ENCODE measurements around the gene TFEC.
"Not testable (repeated sequence)": the region's sequence is repeated elsewhere in the genome, so short reads cannot be mapped to it uniquely, and the experiment has no call there.

TFEC gene, protein sequence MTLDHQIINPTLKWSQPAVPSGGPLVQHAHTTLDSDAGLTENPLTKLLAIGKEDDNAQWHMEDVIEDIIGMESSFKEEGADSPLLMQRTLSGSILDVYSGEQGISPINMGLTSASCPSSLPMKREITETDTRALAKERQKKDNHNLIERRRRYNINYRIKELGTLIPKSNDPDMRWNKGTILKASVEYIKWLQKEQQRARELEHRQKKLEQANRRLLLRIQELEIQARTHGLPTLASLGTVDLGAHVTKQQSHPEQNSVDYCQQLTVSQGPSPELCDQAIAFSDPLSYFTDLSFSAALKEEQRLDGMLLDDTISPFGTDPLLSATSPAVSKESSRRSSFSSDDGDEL

DNA sequence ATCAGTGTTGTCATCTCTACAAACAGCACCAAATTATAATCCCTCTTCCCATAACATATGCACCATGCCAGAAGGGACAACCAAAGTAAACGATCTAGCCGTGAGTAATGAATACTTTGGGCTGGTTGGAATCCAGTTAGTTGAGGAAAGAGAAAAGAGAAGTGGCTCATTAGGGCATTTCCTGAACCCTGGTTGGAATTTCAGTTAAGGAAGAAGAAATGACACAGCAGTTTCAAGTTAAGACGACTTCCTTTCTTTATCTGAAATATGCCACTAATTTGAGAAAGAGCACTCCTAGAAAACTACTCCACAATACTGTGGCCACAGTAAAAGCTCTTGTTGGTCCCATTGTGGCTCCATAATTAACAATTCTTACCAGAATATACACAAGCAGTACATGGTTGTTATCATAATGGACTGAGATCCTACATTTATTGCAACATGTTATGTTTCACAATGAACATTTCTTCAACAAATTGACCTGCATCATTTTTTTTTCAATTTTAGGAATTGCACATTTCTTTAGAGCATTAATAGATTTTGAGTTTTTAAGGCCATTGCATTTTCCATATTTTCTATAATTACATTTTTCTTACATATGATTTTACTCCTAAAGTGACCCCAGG, at the start of gene TFEC:
Gene TFEC (minus strand): TSS at position 113 of the 626 bp plus-strand sequence. CDS start 46,322 bp downstream, outside the sequence.
- no peak within 1 kb of the TSS for H3K27ac Mint-ChIP-seq
- no peaks in the 10 kb centered on the region for H3K36me3 Mint-ChIP-seq
- no peaks in the 10 kb centered on the region for H3K4me1 Mint-ChIP-seq
- CTCF ChIA-PET, result no interaction called here
- peaks cover 5% of the 10 kb centered on the region for H3K27me3 Mint-ChIP-seq
- H3K9me3 Mint-ChIP-seq, result no peaks in the 10 kb centered on the region
- no peak for DNase-seq
- H3K4me3 Mint-ChIP-seq, result no peak within 1 kb of the TSS

DNA sequence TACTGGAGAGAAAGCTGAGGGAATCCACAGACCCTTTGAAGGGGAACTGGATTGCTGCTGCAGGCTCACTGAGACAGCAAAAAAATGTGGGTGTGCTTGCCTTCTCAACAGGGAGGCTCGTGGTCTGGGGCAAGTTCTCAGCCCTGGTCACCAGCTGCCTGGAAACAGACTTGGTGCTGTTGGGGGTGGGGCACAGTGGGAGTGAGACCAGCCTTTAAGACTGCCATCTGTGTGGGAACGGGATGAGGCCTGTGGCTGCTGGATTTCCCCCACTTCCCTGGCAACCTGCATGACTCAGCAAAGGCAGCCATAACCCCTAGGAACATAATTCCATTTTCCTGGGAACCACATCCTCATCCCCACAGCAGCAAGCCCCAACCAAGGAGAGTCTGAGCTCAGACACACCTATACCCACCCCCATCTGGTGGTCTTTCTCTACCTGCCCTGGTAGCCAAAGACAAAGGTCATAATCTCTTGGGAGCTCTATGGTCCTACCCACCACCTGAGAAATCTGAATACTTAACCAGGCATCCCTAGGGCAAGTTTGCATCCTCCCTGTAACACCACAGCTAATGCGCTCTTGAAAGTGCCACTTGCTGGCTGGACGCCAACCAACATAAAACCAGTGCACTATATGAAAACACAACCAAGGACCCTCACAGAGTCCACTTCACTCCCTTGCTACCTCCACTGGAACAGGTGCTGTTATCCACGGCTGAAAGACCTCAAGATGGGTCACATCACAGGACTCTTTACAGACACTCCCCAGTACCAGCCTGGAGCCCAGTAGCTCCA, 45.0 kb upstream of the TFEC start:
- H3K4me1 Mint-ChIP-seq, result no peaks in the 10 kb centered on the region
- H3K4me3 Mint-ChIP-seq, result no peak overlapping the region
- H3K36me3 Mint-ChIP-seq, result no peaks in the 10 kb centered on the region
- no peaks in the 10 kb centered on the region for H3K9me3 Mint-ChIP-seq
- H3K27ac Mint-ChIP-seq, result no peak overlapping the region
- H3K27me3 Mint-ChIP-seq, result no peaks in the 10 kb centered on the region
- CTCF ChIA-PET, result no interaction called here
- DNase-seq, result no peak

DNA sequence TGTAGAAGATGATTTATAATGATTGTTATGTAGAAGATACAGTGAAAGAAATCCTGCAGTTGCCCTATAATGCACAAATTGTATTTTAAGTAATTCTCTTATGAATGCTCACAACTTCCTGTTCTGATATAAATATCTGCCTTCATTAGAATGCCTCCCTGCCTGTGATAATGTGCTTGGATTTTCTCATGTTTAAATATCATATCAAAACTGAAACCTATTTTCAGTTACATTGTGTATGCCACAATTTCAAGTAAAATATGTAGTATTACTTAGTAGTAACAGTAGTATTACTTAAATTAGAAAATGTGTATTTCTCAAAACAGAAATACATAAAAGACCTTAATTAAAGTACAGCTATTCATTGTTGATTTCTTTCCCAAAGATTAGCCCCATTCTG, 41.1 kb upstream of the TFEC start:
- H3K9me3 Mint-ChIP-seq, result no peaks in the 10 kb centered on the region
- no peak overlapping the region for H3K27ac Mint-ChIP-seq
- no peak for DNase-seq
- no peaks in the 10 kb centered on the region for H3K36me3 Mint-ChIP-seq
- no peaks in the 10 kb centered on the region for H3K27me3 Mint-ChIP-seq
- H3K4me1 Mint-ChIP-seq, result no peaks in the 10 kb centered on the region
- no peak overlapping the region for H3K4me3 Mint-ChIP-seq
- CTCF ChIA-PET, result interaction anchor here (0.8 kb wide), 1 partner anchor 35 kb away, joined by 3 read pairs; no protein-coding TSS in a partner anchor

DNA sequence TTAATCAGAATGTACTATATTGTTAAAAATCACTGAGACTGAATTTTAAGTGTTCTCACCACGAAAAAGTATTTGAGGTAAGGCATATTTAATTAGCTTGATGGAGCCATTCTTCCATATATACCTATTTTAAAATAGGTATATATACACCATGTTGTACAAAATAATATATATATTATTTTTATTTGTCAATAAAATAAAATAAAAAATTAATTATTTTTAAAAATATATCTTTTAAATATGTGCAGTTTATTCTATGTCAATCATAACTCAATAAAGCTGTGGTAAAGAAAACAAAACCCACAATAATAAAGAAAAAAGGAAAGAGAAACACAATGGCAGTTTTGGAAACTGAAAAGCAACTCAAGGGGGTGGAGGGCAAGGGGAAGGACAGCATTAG, 33.6 kb upstream of the TFEC start:
- no peaks in the 10 kb centered on the region for H3K36me3 Mint-ChIP-seq
- H3K4me1 Mint-ChIP-seq, result no peaks in the 10 kb centered on the region
- CTCF ChIA-PET, result no interaction called here
- H3K9me3 Mint-ChIP-seq, result no peaks in the 10 kb centered on the region
- H3K4me3 Mint-ChIP-seq, result no peak overlapping the region
- DNase-seq, result no peak
- no peak overlapping the region for H3K27ac Mint-ChIP-seq
- no peaks in the 10 kb centered on the region for H3K27me3 Mint-ChIP-seq

DNA sequence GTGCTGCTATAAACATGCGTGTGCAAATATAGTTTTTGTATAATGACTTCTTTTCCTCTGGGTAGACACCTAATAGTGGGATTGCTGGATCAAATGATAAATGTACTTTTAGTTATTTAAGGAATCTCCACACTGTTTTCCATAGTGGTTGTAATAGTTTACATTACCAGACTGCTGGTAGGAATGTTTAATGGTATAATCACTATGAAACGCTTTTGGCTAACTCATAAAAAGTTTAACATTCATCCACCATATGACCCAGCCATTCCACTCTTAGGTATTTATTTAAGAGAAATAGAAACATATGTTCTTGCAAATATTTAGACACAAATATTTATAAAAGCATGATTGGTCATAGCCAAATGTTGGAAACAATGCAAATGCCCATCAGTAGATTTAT, 32.1 kb upstream of the TFEC start:
- H3K36me3 Mint-ChIP-seq, result no peaks in the 10 kb centered on the region
- no peaks in the 10 kb centered on the region for H3K4me1 Mint-ChIP-seq
- no peak overlapping the region for H3K27ac Mint-ChIP-seq
- DNase-seq, result no peak
- no peak overlapping the region for H3K4me3 Mint-ChIP-seq
- H3K9me3 Mint-ChIP-seq, result no peaks in the 10 kb centered on the region
- CTCF ChIA-PET, result no interaction called here
- no peaks in the 10 kb centered on the region for H3K27me3 Mint-ChIP-seq

DNA sequence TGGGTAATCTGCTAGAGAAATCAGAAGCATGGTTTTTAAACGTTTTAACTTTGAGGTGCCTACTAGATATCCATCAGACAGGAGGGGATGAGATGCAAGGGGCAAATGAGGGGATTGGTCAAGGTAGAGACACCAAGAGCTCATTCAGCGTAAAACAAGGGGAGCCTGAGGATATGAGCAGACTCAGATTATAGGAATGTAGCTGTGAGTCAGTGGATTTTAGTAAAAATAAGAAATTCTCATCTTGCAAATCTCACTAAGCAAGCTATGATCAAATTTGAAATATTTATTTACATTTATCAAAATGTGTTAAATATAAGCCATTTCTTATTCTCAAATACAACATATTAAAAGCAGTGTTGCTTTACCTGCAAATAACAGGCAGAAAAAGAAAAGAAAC, 21.4 kb upstream of the TFEC start:
- H3K4me1 Mint-ChIP-seq, result no peaks in the 10 kb centered on the region
- H3K9me3 Mint-ChIP-seq, result no peaks in the 10 kb centered on the region
- H3K27me3 Mint-ChIP-seq, result no peaks in the 10 kb centered on the region
- DNase-seq, result no peak
- no peak overlapping the region for H3K27ac Mint-ChIP-seq
- no peak overlapping the region for H3K4me3 Mint-ChIP-seq
- CTCF ChIA-PET, result no interaction called here
- H3K36me3 Mint-ChIP-seq, result no peaks in the 10 kb centered on the region

DNA sequence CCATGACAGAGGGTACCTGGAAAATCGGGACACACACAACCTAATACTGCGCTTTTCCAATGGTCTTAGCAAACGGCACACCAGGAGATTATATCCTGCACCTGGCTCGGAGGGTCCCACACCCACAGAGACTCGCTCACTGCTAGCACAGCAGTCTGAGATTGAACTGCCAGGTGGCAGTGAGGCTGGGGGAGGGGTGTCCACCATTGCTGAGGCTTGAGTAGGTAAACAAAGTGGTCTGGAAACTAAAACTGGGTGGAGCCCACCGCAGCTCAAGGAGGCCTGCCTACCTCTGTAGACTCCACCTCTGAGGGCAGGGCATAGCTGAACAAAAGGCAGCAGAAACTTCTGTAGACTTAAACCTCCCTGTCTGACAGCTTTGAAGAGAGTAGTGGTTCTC, 16.7 kb upstream of the TFEC start:
- H3K36me3 Mint-ChIP-seq, H3K27ac Mint-ChIP-seq, CTCF ChIA-PET, H3K27me3 Mint-ChIP-seq, H3K9me3 Mint-ChIP-seq, H3K4me1 Mint-ChIP-seq, H3K4me3 Mint-ChIP-seq, DNase-seq: not testable (repeated sequence)

DNA sequence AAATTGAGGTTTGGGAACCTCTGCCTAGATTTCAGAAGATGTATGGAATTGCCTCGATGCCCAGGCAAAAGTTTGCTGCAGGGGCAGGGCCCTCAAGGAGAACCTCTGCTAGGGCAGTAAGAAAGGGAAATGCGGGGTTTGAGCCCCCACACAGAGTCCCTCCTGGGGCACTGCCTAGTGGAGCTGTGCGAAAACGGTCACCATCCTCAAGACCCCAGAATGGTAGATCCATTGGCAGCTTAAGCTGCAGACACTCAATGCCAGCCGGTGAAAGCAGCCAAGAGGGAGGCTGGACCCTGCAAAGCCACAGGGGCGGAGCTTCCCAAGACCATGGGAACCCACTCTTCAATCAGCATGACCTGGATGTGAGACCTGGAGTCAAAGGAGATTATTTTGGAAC, 15.0 kb upstream of the TFEC start:
- Mint-ChIP-seq H3K9me3 (no peaks in the 10 kb centered on the region), H3K36me3 (no peaks in the 10 kb centered on the region), H3K27ac (no peak overlapping the region), H3K4me3 (no peak overlapping the region), H3K27me3 (no peaks in the 10 kb centered on the region), H3K4me1 (no peaks in the 10 kb centered on the region)
- no peak for DNase-seq
- CTCF ChIA-PET, result interaction anchor here (0.6 kb wide), 1 partner anchor 183 kb away, joined by 4 read pairs; no protein-coding TSS in a partner anchor

DNA sequence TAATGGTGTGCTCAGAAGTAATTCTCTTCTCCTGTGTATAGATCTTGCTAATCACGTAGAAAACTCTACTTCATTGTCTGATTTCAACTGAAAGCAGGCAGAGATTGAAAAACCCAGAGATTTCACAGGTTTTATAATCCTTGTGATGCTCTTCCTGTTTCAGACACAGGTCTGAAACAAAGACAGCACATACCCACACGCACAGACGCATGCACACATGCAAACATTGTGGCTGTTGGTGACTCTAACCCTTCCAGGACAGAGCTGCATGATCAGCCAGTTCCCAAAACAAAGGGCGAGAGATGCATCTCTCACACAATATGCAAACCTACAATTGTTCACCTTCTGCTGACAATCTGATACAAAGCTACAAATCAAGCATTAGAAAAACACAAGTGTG, 11.1 kb upstream of the TFEC start:
- H3K27ac Mint-ChIP-seq, result no peak overlapping the region
- CTCF ChIA-PET, result no interaction called here
- H3K27me3 Mint-ChIP-seq, result no peaks in the 10 kb centered on the region

DNA sequence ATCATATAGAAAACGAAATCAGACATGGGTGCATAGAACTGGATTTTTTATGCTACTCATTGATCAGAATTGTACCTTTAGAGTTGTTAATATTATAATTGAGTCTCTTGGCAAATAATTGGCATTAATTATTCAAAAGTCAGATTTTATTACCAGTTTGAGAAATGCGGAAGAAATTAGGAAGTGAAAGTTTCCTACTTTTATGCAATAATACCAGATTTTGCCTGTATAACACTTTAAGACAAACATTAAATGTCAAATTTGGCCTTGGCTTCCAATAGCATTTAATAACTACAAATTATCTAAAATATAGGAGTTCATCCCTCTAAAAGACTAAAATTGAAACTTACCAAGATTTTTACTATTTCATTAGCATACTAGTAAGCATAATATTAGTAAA, 6.8 kb upstream of the TFEC start:
- Mint-ChIP-seq H3K27ac (no peak overlapping the region), H3K27me3 (no peaks in the 10 kb centered on the region), H3K4me1 (no peaks in the 10 kb centered on the region), H3K9me3 (no peaks in the 10 kb centered on the region), H3K36me3 (no peaks in the 10 kb centered on the region), H3K4me3 (no peak overlapping the region)
- DNase-seq, result no peak
- CTCF ChIA-PET, result no interaction called here

More for the DNA sequence above, 11.1 kb upstream of the TFEC start:
- no peaks in the 10 kb centered on the region for H3K4me1 Mint-ChIP-seq
- H3K4me3 Mint-ChIP-seq, result no peak overlapping the region
- no peaks in the 10 kb centered on the region for H3K36me3 Mint-ChIP-seq
- DNase-seq, result no peak
- H3K9me3 Mint-ChIP-seq, result no peaks in the 10 kb centered on the region

DNA sequence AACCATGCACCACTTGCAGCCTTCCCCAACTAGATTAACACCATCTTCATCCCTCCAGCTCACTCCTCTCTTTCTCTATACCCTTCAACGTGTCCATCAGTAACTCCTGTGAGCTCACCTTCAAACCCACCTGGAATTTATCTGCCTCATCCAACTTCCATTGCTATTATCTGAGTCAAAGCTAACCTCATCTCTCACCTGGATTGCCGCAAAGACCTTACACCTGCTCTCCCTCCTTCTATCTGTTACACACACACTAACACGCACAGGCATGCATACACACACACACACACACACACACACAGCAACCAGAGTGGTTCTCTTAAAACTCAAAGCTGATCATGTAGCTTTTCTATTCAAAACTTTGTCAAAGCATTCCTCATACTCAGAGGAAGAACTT, 3.8 kb upstream of the TFEC start:
- Mint-ChIP-seq H3K36me3 (no peaks in the 10 kb centered on the region), H3K4me3 (no peak overlapping the region), H3K4me1 (no peaks in the 10 kb centered on the region), H3K27me3 (no peaks in the 10 kb centered on the region), H3K9me3 (no peaks in the 10 kb centered on the region), H3K27ac (no peak overlapping the region)
- CTCF ChIA-PET, result no interaction called here
- DNase-seq, result no peak

DNA sequence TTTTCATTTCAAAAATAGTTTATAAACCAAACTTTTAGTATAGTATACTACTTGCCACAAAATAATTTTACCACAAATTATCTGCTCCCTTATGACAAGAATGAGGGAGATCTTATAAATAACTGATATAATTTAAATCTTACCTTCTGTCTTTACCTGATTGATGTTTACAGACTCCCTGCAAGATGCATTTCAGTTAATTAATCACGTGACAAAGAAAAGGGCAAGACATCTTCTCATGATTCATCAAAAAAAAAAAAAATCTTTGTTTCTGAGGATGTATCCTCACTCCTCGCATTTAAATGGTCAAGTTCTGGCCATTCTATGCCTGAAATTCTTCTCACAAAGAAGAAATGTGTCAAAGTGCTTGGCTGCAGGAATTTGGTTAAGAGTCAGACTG, 2.3 kb upstream of the TFEC start:
- CTCF ChIA-PET, result no interaction called here
- H3K9me3 Mint-ChIP-seq, result no peaks in the 10 kb centered on the region
- H3K4me3 Mint-ChIP-seq, result no peak overlapping the region

DNA sequence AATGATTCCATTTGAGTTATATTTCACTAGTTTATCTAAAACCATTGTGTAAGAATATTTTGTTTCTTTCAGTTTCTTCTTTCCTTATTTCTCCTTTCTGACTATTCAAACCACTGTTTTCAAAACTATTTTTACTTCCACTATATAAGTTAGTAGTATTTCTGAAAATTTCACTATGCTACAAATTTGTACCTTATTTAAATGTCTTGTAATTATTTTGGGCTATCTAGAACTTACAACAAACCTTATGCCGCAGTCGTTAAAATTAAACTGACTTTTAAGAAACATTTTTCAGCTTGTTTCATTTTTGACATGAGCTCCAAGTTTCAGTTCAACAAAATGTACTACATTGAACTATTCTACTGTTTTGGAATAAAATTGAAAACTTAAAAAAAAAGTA, 1.8 kb downstream of the TFEC start:
- Mint-ChIP-seq H3K4me3 (no peak overlapping the region), H3K4me1 (no peaks in the 10 kb centered on the region), H3K27ac (no peak overlapping the region), H3K9me3 (no peaks in the 10 kb centered on the region), H3K36me3 (no peaks in the 10 kb centered on the region), H3K27me3 (peaks cover 5% of the 10 kb centered on the region)
- CTCF ChIA-PET, result no interaction called here
- DNase-seq, result no peak

More for the DNA sequence above, 2.3 kb upstream of the TFEC start:
- Mint-ChIP-seq H3K4me1 (no peaks in the 10 kb centered on the region), H3K27me3 (no peaks in the 10 kb centered on the region), H3K36me3 (no peaks in the 10 kb centered on the region), H3K27ac (no peak overlapping the region)
- DNase-seq, result no peak

DNA sequence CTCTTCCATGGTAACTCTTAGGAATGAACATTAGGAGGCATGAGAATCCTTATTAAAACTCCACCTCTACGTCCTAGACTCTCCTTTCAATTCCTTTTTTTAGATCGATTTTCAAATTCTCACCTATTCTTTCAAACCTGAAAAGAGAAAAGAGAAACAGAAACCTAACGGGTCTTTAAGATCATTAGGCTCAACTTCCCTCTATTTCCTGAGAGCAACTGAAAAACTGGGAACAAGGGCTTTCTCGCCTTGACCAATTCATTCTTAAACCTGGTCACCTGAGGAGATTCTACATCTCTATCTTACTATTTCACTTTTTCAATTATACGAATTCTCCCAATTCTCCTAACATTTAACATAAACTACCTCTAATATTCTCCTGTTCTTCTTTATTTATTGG, 2.8 kb downstream of the TFEC start:
- Mint-ChIP-seq H3K4me1 (no peaks in the 10 kb centered on the region), H3K4me3 (no peak overlapping the region), H3K9me3 (no peaks in the 10 kb centered on the region), H3K36me3 (no peaks in the 10 kb centered on the region), H3K27me3 (peaks cover 5% of the 10 kb centered on the region), H3K27ac (no peak overlapping the region)
- DNase-seq, result no peak
- CTCF ChIA-PET, result no interaction called here

Data from activated naive CD4-positive, alpha-beta T cell treated with anti-CD3 and anti-CD28 coated beads, Interleukin-2, amount 10 ng/mL, durations not matched to agents 7 days and 5 days (primary cell).